H9 (cell line): ENCODE measurements around the gene ABCC3. TPM values are rescaled to one million over a fixed set of nuclear protein-coding genes. Genes with fewer than 3 reads are reported as not detected.

Source experiments
- DNase-seq: peaks from one replicate; pipeline ENCODE4 v3.0.0-alpha.2; 2017
- H2AFZ ChIP-seq: one replicate; pipeline ENCODE4 v1.6.1; 2013; ENCODE audit warnings: mild to moderate bottlenecking, low read length, control low read depth, moderate library complexity
- H2AK5ac ChIP-seq: 2 replicates; pipeline ENCODE4 v1.6.1; 2013; ENCODE audit warnings: low read length, control low read depth, mixed read lengths; ENCODE audit not compliant: insufficient read length
- H2BK120ac ChIP-seq: one replicate; pipeline ENCODE4 v1.6.1; 2013; ENCODE audit warnings: low read depth, mild to moderate bottlenecking, low read length, control low read depth, inconsistent platforms; ENCODE audit not compliant: poor library complexity, severe bottlenecking
- H2BK12ac ChIP-seq: 2 replicates; pipeline ENCODE4 v1.6.1; 2013; ENCODE audit warnings: low read length, control low read depth, mixed read lengths, low read depth; ENCODE audit not compliant: insufficient read length
- H2BK15ac ChIP-seq: 2 replicates; pipeline ENCODE4 v1.6.1; 2013; ENCODE audit warnings: low read depth, low read length, control low read depth
- H2BK20ac ChIP-seq: one replicate; pipeline ENCODE4 v1.6.1; 2013; ENCODE audit warnings: low read depth, mild to moderate bottlenecking, low read length, control low read depth, inconsistent platforms; ENCODE audit not compliant: poor library complexity, severe bottlenecking
- H2BK5ac ChIP-seq: 2 replicates; pipeline ENCODE4 v1.6.1; 2013; ENCODE audit warnings: low read length, control low read depth, mixed read lengths; ENCODE audit not compliant: insufficient read length
- H3K14ac ChIP-seq: 2 replicates; pipeline ENCODE4 v1.6.1; 2013; ENCODE audit warnings: low read length, control low read depth; ENCODE audit not compliant: insufficient read depth
- H3K18ac ChIP-seq: 2 replicates; pipeline ENCODE4 v1.6.1; 2013; ENCODE audit warnings: low read depth, mild to moderate bottlenecking, mixed read lengths, low read length, control low read depth; ENCODE audit not compliant: insufficient read length
- H3K23ac ChIP-seq: 2 replicates; pipeline ENCODE4 v1.6.1; 2013; ENCODE audit warnings: low read length, control low read depth, mixed read lengths, low read depth; ENCODE audit not compliant: insufficient read length
- H3K23me2 ChIP-seq: 2 replicates; pipeline ENCODE4 v1.6.1; 2013; ENCODE audit warnings: low read depth, mild to moderate bottlenecking, mixed read lengths, low read length, control low read depth; ENCODE audit not compliant: insufficient read length, poor library complexity, severe bottlenecking
- H3K27ac ChIP-seq: 2 replicates; pipeline ENCODE4 v1.5.1; 2013; ENCODE audit warnings: low read length, control low read depth, mixed read lengths, low read depth; ENCODE audit not compliant: insufficient read length
- H3K27me3 ChIP-seq: 2 replicates; pipeline ENCODE4 v1.6.1; 2013; ENCODE audit warnings: low read length, control low read depth, inconsistent platforms; ENCODE audit not compliant: insufficient read depth
- H3K4ac ChIP-seq: 2 replicates; pipeline ENCODE4 v1.6.1; 2013; ENCODE audit warnings: low read depth, mild to moderate bottlenecking, control low read depth, inconsistent platforms, low read length, moderate library complexity
- H3K4me1 ChIP-seq: 2 replicates; pipeline ENCODE4 v1.6.1; 2013; ENCODE audit warnings: low read length, control low read depth, inconsistent platforms; ENCODE audit not compliant: insufficient read depth
- H3K4me2 ChIP-seq: 2 replicates; pipeline ENCODE4 v1.6.1; 2013; ENCODE audit warnings: low read length, control low read depth, mixed read lengths; ENCODE audit not compliant: insufficient read length, insufficient read depth
- H3K56ac ChIP-seq: 2 replicates; pipeline ENCODE4 v1.6.1; 2013; ENCODE audit warnings: low read depth, mild to moderate bottlenecking, mixed read lengths, low read length, control low read depth; ENCODE audit not compliant: insufficient read length
- H3K79me1 ChIP-seq: 2 replicates; pipeline ENCODE4 v1.6.1; 2013; ENCODE audit warnings: low read depth, mild to moderate bottlenecking, moderate library complexity, low read length, control low read depth, inconsistent platforms; ENCODE audit not compliant: insufficient read depth, poor library complexity, severe bottlenecking
- H3K79me2 ChIP-seq: 2 replicates; pipeline ENCODE4 v1.6.1; 2013; ENCODE audit warnings: low read length, control low read depth, inconsistent platforms; ENCODE audit not compliant: insufficient read depth
- H3K9ac ChIP-seq: 2 replicates; pipeline ENCODE4 v1.6.1; 2013; ENCODE audit warnings: low read length, control low read depth, mixed read lengths; ENCODE audit not compliant: insufficient read length; ENCODE audit errors: extremely low read depth
- H3K9me3 ChIP-seq: one replicate; pipeline ENCODE4 v1.6.1; 2013; ENCODE audit warnings: low read depth, low read length, inconsistent platforms; ENCODE audit not compliant: control insufficient read depth
- H3T11ph ChIP-seq: one replicate; pipeline ENCODE4 v1.6.1; 2013; ENCODE audit warnings: mild to moderate bottlenecking, low read length, control low read depth, inconsistent platforms
- H4K20me1 ChIP-seq: one replicate; pipeline ENCODE4 v1.6.1; 2013; ENCODE audit not compliant: control insufficient read depth, insufficient read length, insufficient read depth
- H4K5ac ChIP-seq: 2 replicates; pipeline ENCODE4 v1.6.1; 2013; ENCODE audit warnings: low read depth, mild to moderate bottlenecking, mixed read lengths, low read length, control low read depth; ENCODE audit not compliant: insufficient read length
- H4K8ac ChIP-seq: replicated peaks from 2 replicates; pipeline ENCODE4 v1.6.1; 2013; ENCODE audit warnings: low read length, control low read depth, mixed read lengths, low read depth; ENCODE audit not compliant: insufficient read length
- H4K91ac ChIP-seq: 2 replicates; pipeline ENCODE4 v1.6.1; 2013; ENCODE audit warnings: low read depth, mild to moderate bottlenecking, moderate library complexity, mixed read lengths, low read length, control low read depth; ENCODE audit not compliant: insufficient read length
- H3K27ac Mint-ChIP-seq, 3 experiments: 2 replicates in 2 of 3; 3 replicates in 1 of 3; pipeline ENCODE4 v1.8.0; 2020 to 2021; ENCODE audit warnings: mixed read lengths in 3 of 3, mild to moderate bottlenecking in 1 of 3, moderate library complexity in 1 of 3
- H3K27me3 Mint-ChIP-seq: 2 replicates; pipeline ENCODE4 v1.8.0; 2021; ENCODE audit warnings: low read depth, mild to moderate bottlenecking, moderate library complexity, mixed read lengths
- H3K36me3 Mint-ChIP-seq, 3 experiments: 2 replicates in 2 of 3; 3 replicates in 1 of 3; pipeline ENCODE4 v1.8.0; 2020 to 2021; ENCODE audit warnings: low read depth in 3 of 3, mixed read lengths in 3 of 3; ENCODE audit not compliant: insufficient read depth in 1 of 3
- H3K4me1 Mint-ChIP-seq, 2 experiments: 2 replicates each; pipeline ENCODE4 v1.8.0; 2020; ENCODE audit warnings: mixed read lengths in 2 of 2
- H3K4me3 Mint-ChIP-seq, 2 experiments: 2 replicates in 1 of 2; 3 replicates in 1 of 2; pipeline ENCODE4 v1.8.0; 2020 to 2021; ENCODE audit warnings: mild to moderate bottlenecking in 2 of 2, mixed read lengths in 2 of 2, moderate library complexity in 1 of 2
- H3K9me3 Mint-ChIP-seq, 2 experiments: 2 replicates in 1 of 2; 3 replicates in 1 of 2; pipeline ENCODE4 v1.8.0; 2020; ENCODE audit warnings: mild to moderate bottlenecking in 2 of 2, mixed read lengths in 2 of 2, moderate library complexity in 1 of 2
- CTCF ChIP-seq: fragments of 200-600 bp; sonication (generic); conservative IDR thresholded peaks from 3 replicates; pipeline ENCODE4 v1.8.0; 2021; ENCODE audit warnings: antibody characterized with exemption, mild to moderate bottlenecking
- WGBS: extraction: QIAGEN DNeasy Blood & Tissue Kit; methylation state at CpG from one replicate; pipeline ENCODE4 v1.1.7; 2013; ENCODE audit warnings: missing lambda C conversion rate, low lambda C conversion rate, mixed read lengths; ENCODE audit not compliant: insufficient read length; ENCODE audit errors: extremely low coverage; 5-methylcytosine and 5-hydroxymethylcytosine counted together
- total RNA-seq: library from RNA; stranded (reverse); gene quantifications from 2 replicates; pipeline ENCODE4 v1.2.1, GENCODE V29; 2021

Gene ABCC3
- total RNA-seq, 1 experiment from 2014 or later = 0.31 TPM

GRCh38 chr17:50599606-50600005 is 35.1 kb upstream of the ABCC3 start:
- TF ChIP-seq CTCF = no peak
- no peak overlapping the region for H3K18ac ChIP-seq
- no peak overlapping the region for H2BK12ac ChIP-seq
- H2AFZ ChIP-seq = no peak overlapping the region
- no peak overlapping the region for H2AK5ac ChIP-seq
- no CpG with 5 or more reads among the region's 15 CpGs for WGBS
- H4K8ac ChIP-seq = no peak overlapping the region
- H3K79me1 ChIP-seq = no peaks in the 10 kb centered on the region
- no peak overlapping the region for H3K4me3 Mint-ChIP-seq
- H3K27ac Mint-ChIP-seq = no peak overlapping the region
- no peak overlapping the region for H2BK120ac ChIP-seq
- peaks cover 3% of the 10 kb centered on the region for H3K27me3 Mint-ChIP-seq
- H4K20me1 ChIP-seq = no peaks in the 10 kb centered on the region
- no peak overlapping the region for H2BK20ac ChIP-seq
- no peak overlapping the region for H4K91ac ChIP-seq
- H3K27me3 ChIP-seq = no peaks in the 10 kb centered on the region
- no peak overlapping the region for H3K27ac ChIP-seq
- H3K14ac ChIP-seq = no peak overlapping the region; the same call in 1 of the 2 replicates
- no peak overlapping the region for H2BK15ac ChIP-seq
- no peaks in the 10 kb centered on the region for H3K9me3 Mint-ChIP-seq
- peaks cover 0 to 2% (median 0%) of the 10 kb centered on the region in 3 experiments; a peak in 1 of 7 replicates for H3K36me3 Mint-ChIP-seq
- H3K4me1 Mint-ChIP-seq = peaks cover 7 to 32% of the 10 kb centered on the region in 2 experiments
- H3K4ac ChIP-seq = no peak overlapping the region
- no peak overlapping the region for H3K9ac ChIP-seq
- no peaks in the 10 kb centered on the region for H3K23me2 ChIP-seq
- no peak overlapping the region for H3K4me2 ChIP-seq
- no peak overlapping the region for H2BK5ac ChIP-seq
- no peak overlapping the region for H3K56ac ChIP-seq
- H3K79me2 ChIP-seq = no peaks in the 10 kb centered on the region
- no peaks in the 10 kb centered on the region for H3K4me1 ChIP-seq
- no peaks in the 10 kb centered on the region for H3K9me3 ChIP-seq
- H3K23ac ChIP-seq = no peak overlapping the region
- DNase-seq = no peak
- H3T11ph ChIP-seq = no peak overlapping the region
- no peak overlapping the region for H4K5ac ChIP-seq
